ENCODE measurements around the gene STEAP1.

STEAP1 gene

GRCh38 chr7:90212149-90212495 lies 57.9 kb downstream of the STEAP1 start:
- Histone ChIP-seq H3K36me3 (ENCODE audit: insufficient read depth, low read length) (no peaks in the 10 kb centered on the region), H3K4me2 (ENCODE audit: insufficient read depth, low read length) (no peak overlapping the region), H4K20me1 (ENCODE audit: insufficient read depth, low read length) (no peaks in the 10 kb centered on the region), H3K27ac (ENCODE audit: low read length) (no peak overlapping the region), H3K4me1 (ENCODE audit: insufficient read depth, low read length) (no peaks in the 10 kb centered on the region), H3K79me2 (ENCODE audit: insufficient read depth, low read length) (no peaks in the 10 kb centered on the region), H3K4me3 (ENCODE audit: low read depth in 1 of 2, low read length in 2 of 2) (no peak overlapping the region), H2AFZ (ENCODE audit: low read depth, low read length) (no peak overlapping the region), H3K9ac (ENCODE audit: low read depth, low read length) (no peak overlapping the region), H3K9me3 (ENCODE audit: insufficient read depth, low read length, severe bottlenecking) (no peaks in the 10 kb centered on the region), H3K27me3 (ENCODE audit: insufficient read depth, low read length, poor library complexity) (no peaks in the 10 kb centered on the region)
- ATAC-seq (ENCODE audit: insufficient read depth, low read depth) (no peak), DNase-seq (no peak)
- no peak for TF ChIP-seq EZH2 (IDR thresholded peaks at IDR 0.05; ENCODE audit: borderline replicate concordance, low read depth, low read length, severe bottlenecking)
- TF ChIP-seq, protein P1, sequence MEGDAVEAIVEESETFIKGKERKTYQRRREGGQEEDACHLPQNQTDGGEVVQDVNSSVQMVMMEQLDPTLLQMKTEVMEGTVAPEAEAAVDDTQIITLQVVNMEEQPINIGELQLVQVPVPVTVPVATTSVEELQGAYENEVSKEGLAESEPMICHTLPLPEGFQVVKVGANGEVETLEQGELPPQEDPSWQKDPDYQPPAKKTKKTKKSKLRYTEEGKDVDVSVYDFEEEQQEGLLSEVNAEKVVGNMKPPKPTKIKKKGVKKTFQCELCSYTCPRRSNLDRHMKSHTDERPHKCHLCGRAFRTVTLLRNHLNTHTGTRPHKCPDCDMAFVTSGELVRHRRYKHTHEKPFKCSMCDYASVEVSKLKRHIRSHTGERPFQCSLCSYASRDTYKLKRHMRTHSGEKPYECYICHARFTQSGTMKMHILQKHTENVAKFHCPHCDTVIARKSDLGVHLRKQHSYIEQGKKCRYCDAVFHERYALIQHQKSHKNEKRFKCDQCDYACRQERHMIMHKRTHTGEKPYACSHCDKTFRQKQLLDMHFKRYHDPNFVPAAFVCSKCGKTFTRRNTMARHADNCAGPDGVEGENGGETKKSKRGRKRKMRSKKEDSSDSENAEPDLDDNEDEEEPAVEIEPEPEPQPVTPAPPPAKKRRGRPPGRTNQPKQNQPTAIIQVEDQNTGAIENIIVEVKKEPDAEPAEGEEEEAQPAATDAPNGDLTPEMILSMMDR (IDR thresholded peaks at IDR 0.05; ENCODE audit: borderline replicate concordance, extremely low read depth, low read length, poor library complexity, severe bottlenecking) = no peak

- no peak overlapping the region for H3K4me2 ChIP-seq (ENCODE audit: insufficient read depth, low read length)
- no peaks in the 10 kb centered on the region for H3K79me2 ChIP-seq (ENCODE audit: insufficient read depth, low read length)
- DNase-seq = no peak
- no peaks in the 10 kb centered on the region for H4K20me1 ChIP-seq (ENCODE audit: insufficient read depth, low read length)
- no peak overlapping the region for H2AFZ ChIP-seq (ENCODE audit: low read depth, low read length)
- H3K4me3 ChIP-seq (ENCODE audit: low read depth in 1 of 2, low read length in 2 of 2) = no peak overlapping the region
- TF ChIP-seq EZH2 (IDR thresholded peaks at IDR 0.05; ENCODE audit: borderline replicate concordance, low read depth, low read length, severe bottlenecking) = no peak
- TF ChIP-seq, protein P1 (IDR thresholded peaks at IDR 0.05; ENCODE audit: borderline replicate concordance, extremely low read depth, low read length, poor library complexity, severe bottlenecking) = no peak
- no peaks in the 10 kb centered on the region for H3K9me3 ChIP-seq (ENCODE audit: insufficient read depth, low read length, severe bottlenecking)
- no peaks in the 10 kb centered on the region for H3K4me1 ChIP-seq (ENCODE audit: insufficient read depth, low read length)
- no peak overlapping the region for H3K27ac ChIP-seq (ENCODE audit: low read length)
- H3K9ac ChIP-seq (ENCODE audit: low read depth, low read length) = no peak overlapping the region
- no peaks in the 10 kb centered on the region for H3K36me3 ChIP-seq (ENCODE audit: insufficient read depth, low read length)
- no peaks in the 10 kb centered on the region for H3K27me3 ChIP-seq (ENCODE audit: insufficient read depth, low read length, poor library complexity)
- ATAC-seq (ENCODE audit: insufficient read depth, low read depth) = no peak
These were observed 59.3 kb downstream of the STEAP1 start for GRCh38 chr7:90213521-90213920.

All from DND-41 (cell line).